H9 (cell line): Measurements from ENCODE around the gene CEMIP. TPM values are rescaled to one million over a fixed set of nuclear protein-coding genes. Genes with fewer than 3 reads are reported as not detected.

Experiments used
- DNase-seq: peaks from one replicate; pipeline ENCODE4 v3.0.0-alpha.2; 2017
- H2AFZ ChIP-seq: one replicate; pipeline ENCODE4 v1.6.1; 2013; ENCODE audit warnings: mild to moderate bottlenecking, low read length, control low read depth, moderate library complexity
- H2AK5ac ChIP-seq: 2 replicates; pipeline ENCODE4 v1.6.1; 2013; ENCODE audit warnings: low read length, control low read depth, mixed read lengths; ENCODE audit not compliant: insufficient read length
- H2BK120ac ChIP-seq: one replicate; pipeline ENCODE4 v1.6.1; 2013; ENCODE audit warnings: low read depth, mild to moderate bottlenecking, low read length, control low read depth, inconsistent platforms; ENCODE audit not compliant: poor library complexity, severe bottlenecking
- H2BK12ac ChIP-seq: 2 replicates; pipeline ENCODE4 v1.6.1; 2013; ENCODE audit warnings: low read length, control low read depth, mixed read lengths, low read depth; ENCODE audit not compliant: insufficient read length
- H2BK15ac ChIP-seq: 2 replicates; pipeline ENCODE4 v1.6.1; 2013; ENCODE audit warnings: low read depth, low read length, control low read depth
- H2BK20ac ChIP-seq: one replicate; pipeline ENCODE4 v1.6.1; 2013; ENCODE audit warnings: low read depth, mild to moderate bottlenecking, low read length, control low read depth, inconsistent platforms; ENCODE audit not compliant: poor library complexity, severe bottlenecking
- H2BK5ac ChIP-seq: 2 replicates; pipeline ENCODE4 v1.6.1; 2013; ENCODE audit warnings: low read length, control low read depth, mixed read lengths; ENCODE audit not compliant: insufficient read length
- H3K14ac ChIP-seq: 2 replicates; pipeline ENCODE4 v1.6.1; 2013; ENCODE audit warnings: low read length, control low read depth; ENCODE audit not compliant: insufficient read depth
- H3K18ac ChIP-seq: 2 replicates; pipeline ENCODE4 v1.6.1; 2013; ENCODE audit warnings: low read depth, mild to moderate bottlenecking, mixed read lengths, low read length, control low read depth; ENCODE audit not compliant: insufficient read length
- H3K23ac ChIP-seq: 2 replicates; pipeline ENCODE4 v1.6.1; 2013; ENCODE audit warnings: low read length, control low read depth, mixed read lengths, low read depth; ENCODE audit not compliant: insufficient read length
- H3K23me2 ChIP-seq: 2 replicates; pipeline ENCODE4 v1.6.1; 2013; ENCODE audit warnings: low read depth, mild to moderate bottlenecking, mixed read lengths, low read length, control low read depth; ENCODE audit not compliant: insufficient read length, poor library complexity, severe bottlenecking
- H3K27ac ChIP-seq: 2 replicates; pipeline ENCODE4 v1.5.1; 2013; ENCODE audit warnings: low read length, control low read depth, mixed read lengths, low read depth; ENCODE audit not compliant: insufficient read length
- H3K27me3 ChIP-seq: 2 replicates; pipeline ENCODE4 v1.6.1; 2013; ENCODE audit warnings: low read length, control low read depth, inconsistent platforms; ENCODE audit not compliant: insufficient read depth
- H3K4ac ChIP-seq: 2 replicates; pipeline ENCODE4 v1.6.1; 2013; ENCODE audit warnings: low read depth, mild to moderate bottlenecking, control low read depth, inconsistent platforms, low read length, moderate library complexity
- H3K4me1 ChIP-seq: 2 replicates; pipeline ENCODE4 v1.6.1; 2013; ENCODE audit warnings: low read length, control low read depth, inconsistent platforms; ENCODE audit not compliant: insufficient read depth
- H3K4me2 ChIP-seq: 2 replicates; pipeline ENCODE4 v1.6.1; 2013; ENCODE audit warnings: low read length, control low read depth, mixed read lengths; ENCODE audit not compliant: insufficient read length, insufficient read depth
- H3K56ac ChIP-seq: 2 replicates; pipeline ENCODE4 v1.6.1; 2013; ENCODE audit warnings: low read depth, mild to moderate bottlenecking, mixed read lengths, low read length, control low read depth; ENCODE audit not compliant: insufficient read length
- H3K79me1 ChIP-seq: 2 replicates; pipeline ENCODE4 v1.6.1; 2013; ENCODE audit warnings: low read depth, mild to moderate bottlenecking, moderate library complexity, low read length, control low read depth, inconsistent platforms; ENCODE audit not compliant: insufficient read depth, poor library complexity, severe bottlenecking
- H3K79me2 ChIP-seq: 2 replicates; pipeline ENCODE4 v1.6.1; 2013; ENCODE audit warnings: low read length, control low read depth, inconsistent platforms; ENCODE audit not compliant: insufficient read depth
- H3K9ac ChIP-seq: 2 replicates; pipeline ENCODE4 v1.6.1; 2013; ENCODE audit warnings: low read length, control low read depth, mixed read lengths; ENCODE audit not compliant: insufficient read length; ENCODE audit errors: extremely low read depth
- H3K9me3 ChIP-seq: one replicate; pipeline ENCODE4 v1.6.1; 2013; ENCODE audit warnings: low read depth, low read length, inconsistent platforms; ENCODE audit not compliant: control insufficient read depth
- H3T11ph ChIP-seq: one replicate; pipeline ENCODE4 v1.6.1; 2013; ENCODE audit warnings: mild to moderate bottlenecking, low read length, control low read depth, inconsistent platforms
- H4K20me1 ChIP-seq: one replicate; pipeline ENCODE4 v1.6.1; 2013; ENCODE audit not compliant: control insufficient read depth, insufficient read length, insufficient read depth
- H4K5ac ChIP-seq: 2 replicates; pipeline ENCODE4 v1.6.1; 2013; ENCODE audit warnings: low read depth, mild to moderate bottlenecking, mixed read lengths, low read length, control low read depth; ENCODE audit not compliant: insufficient read length
- H4K8ac ChIP-seq: replicated peaks from 2 replicates; pipeline ENCODE4 v1.6.1; 2013; ENCODE audit warnings: low read length, control low read depth, mixed read lengths, low read depth; ENCODE audit not compliant: insufficient read length
- H4K91ac ChIP-seq: 2 replicates; pipeline ENCODE4 v1.6.1; 2013; ENCODE audit warnings: low read depth, mild to moderate bottlenecking, moderate library complexity, mixed read lengths, low read length, control low read depth; ENCODE audit not compliant: insufficient read length
- H3K27ac Mint-ChIP-seq, 3 experiments: 2 replicates in 2 of 3; 3 replicates in 1 of 3; pipeline ENCODE4 v1.8.0; 2020 to 2021; ENCODE audit warnings: mixed read lengths in 3 of 3, mild to moderate bottlenecking in 1 of 3, moderate library complexity in 1 of 3
- H3K27me3 Mint-ChIP-seq: 2 replicates; pipeline ENCODE4 v1.8.0; 2021; ENCODE audit warnings: low read depth, mild to moderate bottlenecking, moderate library complexity, mixed read lengths
- H3K36me3 Mint-ChIP-seq, 3 experiments: 2 replicates in 2 of 3; 3 replicates in 1 of 3; pipeline ENCODE4 v1.8.0; 2020 to 2021; ENCODE audit warnings: low read depth in 3 of 3, mixed read lengths in 3 of 3; ENCODE audit not compliant: insufficient read depth in 1 of 3
- H3K4me1 Mint-ChIP-seq, 2 experiments: 2 replicates each; pipeline ENCODE4 v1.8.0; 2020; ENCODE audit warnings: mixed read lengths in 2 of 2
- H3K4me3 Mint-ChIP-seq, 2 experiments: 2 replicates in 1 of 2; 3 replicates in 1 of 2; pipeline ENCODE4 v1.8.0; 2020 to 2021; ENCODE audit warnings: mild to moderate bottlenecking in 2 of 2, mixed read lengths in 2 of 2, moderate library complexity in 1 of 2
- H3K9me3 Mint-ChIP-seq, 2 experiments: 2 replicates in 1 of 2; 3 replicates in 1 of 2; pipeline ENCODE4 v1.8.0; 2020; ENCODE audit warnings: mild to moderate bottlenecking in 2 of 2, mixed read lengths in 2 of 2, moderate library complexity in 1 of 2
- CTCF ChIP-seq: fragments of 200-600 bp; sonication (generic); conservative IDR thresholded peaks from 3 replicates; pipeline ENCODE4 v1.8.0; 2021; ENCODE audit warnings: antibody characterized with exemption, mild to moderate bottlenecking
- WGBS: extraction: QIAGEN DNeasy Blood & Tissue Kit; methylation state at CpG from one replicate; pipeline ENCODE4 v1.1.7; 2013; ENCODE audit warnings: missing lambda C conversion rate, low lambda C conversion rate, mixed read lengths; ENCODE audit not compliant: insufficient read length; ENCODE audit errors: extremely low coverage; 5-methylcytosine and 5-hydroxymethylcytosine counted together
- total RNA-seq: library from RNA; stranded (reverse); gene quantifications from 2 replicates; pipeline ENCODE4 v1.2.1, GENCODE V29; 2021

CEMIP gene
- total RNA-seq, 1 experiment from 2014 or later: 0.09 TPM

- Mint-ChIP-seq H3K27ac (no peak overlapping the region), H3K36me3 (peaks cover 12 to 44% (median 31%) of the 10 kb centered on the region in 3 experiments; a peak in 6 of 7 replicates)
- WGBS: no CpG with 5 or more reads among the region's 4 CpGs
Measured at GRCh38 chr15:80974914-80975313, 195.7 kb downstream of the CEMIP start.

More at GRCh38 chr15:80974914-80975313, 195.7 kb downstream of the CEMIP start:
- no peak overlapping the region for H3K4ac ChIP-seq
- Mint-ChIP-seq H3K9me3 (no peaks in the 10 kb centered on the region), H3K27me3 (no peaks in the 10 kb centered on the region), H3K4me1 (peaks cover 42 to 51% of the 10 kb centered on the region in 2 experiments), H3K4me3 (no peak overlapping the region)
- no peak overlapping the region for H2BK120ac ChIP-seq
- H3K14ac ChIP-seq: no peak overlapping the region
- H3K27ac ChIP-seq: no peak overlapping the region
- no peak overlapping the region for H4K8ac ChIP-seq
- no peak overlapping the region for H2AFZ ChIP-seq
- no peak overlapping the region for H2BK5ac ChIP-seq
- H4K91ac ChIP-seq: no peak overlapping the region
- H2BK15ac ChIP-seq: no peak overlapping the region
- H3K4me2 ChIP-seq: no peak overlapping the region
- no peak overlapping the region for H3K56ac ChIP-seq
- no peak overlapping the region for H3K23ac ChIP-seq
- no peak for DNase-seq
- no peak overlapping the region for H3K9ac ChIP-seq
- no peaks in the 10 kb centered on the region for H3K23me2 ChIP-seq
- no peak overlapping the region for H3T11ph ChIP-seq
- no peaks in the 10 kb centered on the region for H3K27me3 ChIP-seq
- no peak overlapping the region for H3K18ac ChIP-seq
- no peak for TF ChIP-seq CTCF
- no peaks in the 10 kb centered on the region for H3K9me3 ChIP-seq
- no peak overlapping the region for H4K5ac ChIP-seq
- no peaks in the 10 kb centered on the region for H4K20me1 ChIP-seq
- H3K79me2 ChIP-seq: peaks cover 7% of the 10 kb centered on the region; the same call in 1 of the 2 replicates
- no peak overlapping the region for H2BK12ac ChIP-seq
- H2BK20ac ChIP-seq: no peak overlapping the region
- no peak overlapping the region for H2AK5ac ChIP-seq
- peaks cover 5% of the 10 kb centered on the region; the same call in 1 of the 2 replicates for H3K4me1 ChIP-seq
- H3K79me1 ChIP-seq: peaks cover 6% of the 10 kb centered on the region
